ENCODE data around the gene LONP2. TPM values are rescaled to one million over a fixed set of nuclear protein-coding genes. Genes with fewer than 3 reads are reported as not detected.
"Not testable (repeated sequence)": the region's sequence is repeated elsewhere in the genome, so short reads cannot be mapped to it uniquely, and the experiment has no call there.

The LONP2 gene
- total RNA-seq, 2 donors from 2014 or later, result 52.0 to 54.4 TPM

- Mint-ChIP-seq H3K4me1 (ENCODE audit: low read depth in 2 of 2) (no peaks in the 10 kb centered on the region), H3K36me3 (no peaks in the 10 kb centered on the region), H3K9me3 (no peaks in the 10 kb centered on the region), H3K4me3 (no peak overlapping the region), H3K27me3 (peaks cover 5 to 6% of the 10 kb centered on the region in 2 donors), H3K27ac (no peak overlapping the region)
- ATAC-seq (no peak), DNase-seq (ENCODE audit: low spot score) (no peak)
Observed at GRCh38 chr16:48223490-48223889, 20.6 kb upstream of the LONP2 start.

GRCh38 chr16:48225456-48225855 is 18.6 kb upstream of the LONP2 start:
- Mint-ChIP-seq H3K9me3 (no peaks in the 10 kb centered on the region), H3K4me1 (ENCODE audit: low read depth in 2 of 2) (no peaks in the 10 kb centered on the region), H3K4me3 (no peak overlapping the region), H3K27me3 (peaks cover 12 to 14% of the 10 kb centered on the region in 2 donors), H3K36me3 (no peaks in the 10 kb centered on the region), H3K27ac (no peak overlapping the region)
- ATAC-seq, result no peak
- no peak for DNase-seq (ENCODE audit: low spot score)

- no peaks in the 10 kb centered on the region for H3K36me3 Mint-ChIP-seq
- H3K4me1 Mint-ChIP-seq (ENCODE audit: low read depth in 2 of 2), result peaks cover 0 to 13% of the 10 kb centered on the region in 2 donors
- H3K9me3 Mint-ChIP-seq, result no peaks in the 10 kb centered on the region
- DNase-seq (ENCODE audit: low spot score), result no peak
- H3K27ac Mint-ChIP-seq, result peak overlapping the region in 1 of 2 donors; percentile 48
- ATAC-seq, result peak in 1 of 2 donors; percentile 70
- no peak overlapping the region for H3K4me3 Mint-ChIP-seq
- H3K27me3 Mint-ChIP-seq, result peaks cover 7 to 9% of the 10 kb centered on the region in 2 donors
Observed at GRCh38 chr16:48231727-48232492, 12.2 kb upstream of the LONP2 start.

GRCh38 chr16:48232493-48233040 is 11.5 kb upstream of the LONP2 start:
- Mint-ChIP-seq H3K4me1 (ENCODE audit: low read depth in 2 of 2) (peaks cover 0 to 13% of the 10 kb centered on the region in 2 donors), H3K36me3 (no peaks in the 10 kb centered on the region), H3K4me3 (no peak overlapping the region), H3K27ac (peak overlapping the region in 1 of 2 donors; percentile 20), H3K27me3 (peaks cover 7 to 9% of the 10 kb centered on the region in 2 donors), H3K9me3 (no peaks in the 10 kb centered on the region)
- ATAC-seq, result peak in 1 of 2 donors; percentile 36
- no peak for DNase-seq (ENCODE audit: low spot score)

GRCh38 chr16:48234630-48235029 is 9.5 kb upstream of the LONP2 start:
- no peaks in the 10 kb centered on the region for H3K9me3 Mint-ChIP-seq
- H3K36me3 Mint-ChIP-seq, result peaks cover under 1% of the 10 kb centered on the region
- peaks cover 0 to 13% of the 10 kb centered on the region in 2 donors for H3K4me1 Mint-ChIP-seq (ENCODE audit: low read depth in 2 of 2)
- H3K27me3 Mint-ChIP-seq, result peaks cover 6 to 8% of the 10 kb centered on the region in 2 donors
- H3K4me3 Mint-ChIP-seq, result no peak overlapping the region
- no peak for DNase-seq (ENCODE audit: low spot score)
- no peak for ATAC-seq
- H3K27ac Mint-ChIP-seq, result no peak overlapping the region

GRCh38 chr16:48235058-48235555 is 9.0 kb upstream of the LONP2 start:
- DNase-seq (ENCODE audit: low spot score) (no peak), ATAC-seq (no peak)
- Mint-ChIP-seq H3K4me1 (ENCODE audit: low read depth in 2 of 2) (peaks cover 0 to 13% of the 10 kb centered on the region in 2 donors), H3K27ac (no peak overlapping the region), H3K9me3 (peaks cover 5% of the 10 kb centered on the region), H3K27me3 (peaks cover 2 to 3% of the 10 kb centered on the region in 2 donors), H3K4me3 (no peak overlapping the region), H3K36me3 (peaks cover 6% of the 10 kb centered on the region)

- H3K9me3 Mint-ChIP-seq, result peaks cover 6% of the 10 kb centered on the region
- H3K36me3 Mint-ChIP-seq, result peaks cover 8% of the 10 kb centered on the region
- no peak overlapping the region for H3K27ac Mint-ChIP-seq
- no peak for DNase-seq (ENCODE audit: low spot score)
- no peak overlapping the region for H3K4me3 Mint-ChIP-seq
- no peaks in the 10 kb centered on the region for H3K27me3 Mint-ChIP-seq
- peaks cover 0 to 13% of the 10 kb centered on the region in 2 donors for H3K4me1 Mint-ChIP-seq (ENCODE audit: low read depth in 2 of 2)
- ATAC-seq, result no peak
Observed at GRCh38 chr16:48235556-48236136, 8.5 kb upstream of the LONP2 start.

- no peak overlapping the region for H3K4me3 Mint-ChIP-seq
- H3K36me3 Mint-ChIP-seq, result peaks cover 8% of the 10 kb centered on the region
- no peak for ATAC-seq
- peaks cover 6% of the 10 kb centered on the region for H3K9me3 Mint-ChIP-seq
- no peak overlapping the region for H3K27ac Mint-ChIP-seq
- DNase-seq (ENCODE audit: low spot score), result no peak
- H3K4me1 Mint-ChIP-seq (ENCODE audit: low read depth in 2 of 2), result peaks cover 0 to 13% of the 10 kb centered on the region in 2 donors
- peaks cover 0 to 2% of the 10 kb centered on the region in 2 donors for H3K27me3 Mint-ChIP-seq
Observed at GRCh38 chr16:48236286-48236685, 7.8 kb upstream of the LONP2 start.

GRCh38 chr16:48240147-48240546 is 4.0 kb upstream of the LONP2 start:
- DNase-seq (ENCODE audit: low spot score); H3K27me3 Mint-ChIP-seq; ATAC-seq; H3K27ac Mint-ChIP-seq; H3K9me3 Mint-ChIP-seq; H3K4me3 Mint-ChIP-seq; H3K4me1 Mint-ChIP-seq (ENCODE audit: low read depth in 2 of 2): not testable (repeated sequence)
- H3K36me3 Mint-ChIP-seq, result peaks cover 13% of the 10 kb centered on the region

GRCh38 chr16:48244863-48245195 is 729 bp downstream of the LONP2 start:
- H3K9me3 Mint-ChIP-seq, result peaks cover 4% of the 10 kb centered on the region
- DNase-seq (ENCODE audit: low spot score) (no peak), ATAC-seq (no peak)
- H3K27ac Mint-ChIP-seq, result peak overlapping the region; percentile 75 to 90
- H3K27me3 Mint-ChIP-seq, result peaks cover 0 to 2% of the 10 kb centered on the region in 2 donors
- peak overlapping the region; percentile 97 for H3K4me3 Mint-ChIP-seq
- H3K36me3 Mint-ChIP-seq, result peaks cover 12% of the 10 kb centered on the region
- H3K4me1 Mint-ChIP-seq (ENCODE audit: low read depth in 2 of 2), result peaks cover 16 to 24% of the 10 kb centered on the region in 2 donors

GRCh38 chr16:48246066-48246465 is 2.0 kb downstream of the LONP2 start:
- Mint-ChIP-seq H3K9me3 (no peaks in the 10 kb centered on the region), H3K27me3 (peaks cover 0 to 2% of the 10 kb centered on the region in 2 donors), H3K4me1 (ENCODE audit: low read depth in 2 of 2) (peaks cover 19 to 28% of the 10 kb centered on the region in 2 donors), H3K27ac (peak overlapping the region in 1 of 2 donors; percentile 2), H3K4me3 (peak overlapping the region; percentile 97), H3K36me3 (peaks cover 8% of the 10 kb centered on the region)
- no peak for ATAC-seq
- no peak for DNase-seq (ENCODE audit: low spot score)

GRCh38 chr16:48247311-48247710 is 3.2 kb downstream of the LONP2 start, which contains the start of gene ABCC11:
ABCC11 (minus strand) TSS chr16:48247539; CDS start chr16:48231921, 15,618 bp downstream.
- Mint-ChIP-seq H3K4me1 (ENCODE audit: low read depth in 2 of 2) (peaks cover 19 to 28% of the 10 kb centered on the region in 2 donors), H3K36me3 (peaks cover 8% of the 10 kb centered on the region), H3K9me3 (no peaks in the 10 kb centered on the region), H3K4me3 (peak within 1 kb of the TSS; percentile 97), H3K27ac (peak within 1 kb of the TSS in 1 of 2 donors; percentile 71), H3K27me3 (no peaks in the 10 kb centered on the region)
- DNase-seq (ENCODE audit: low spot score), result no peak
- no peak for ATAC-seq

GRCh38 chr16:48250520-48251278 is 6.6 kb downstream of the LONP2 start:
- Mint-ChIP-seq H3K4me1 (ENCODE audit: low read depth in 2 of 2) (peaks cover 11 to 19% of the 10 kb centered on the region in 2 donors), H3K36me3 (peaks cover 15% of the 10 kb centered on the region), H3K27me3 (no peaks in the 10 kb centered on the region), H3K27ac (peak overlapping the region in 1 of 2 donors; percentile 41), H3K4me3 (no peak overlapping the region), H3K9me3 (no peaks in the 10 kb centered on the region)
- ATAC-seq (no peak), DNase-seq (ENCODE audit: low spot score) (no peak)

Measured in natural killer cell treated with Interleukin-12 subunit alpha and Interleukin-12 subunit beta and Interleukin-15 and Interleukin-18, amount 100 ng/mL, for 72 hours (primary cell).